ENCODE data around the gene JMJD8. TPM values are rescaled to one million over a fixed set of nuclear protein-coding genes. Genes with fewer than 3 reads are reported as not detected.

Gene JMJD8
- total RNA-seq, 1 experiment from 2014 or later: 33.4 TPM

- POLR2A ChIA-PET: interaction anchor here (0.9 to 3.2 kb wide), 15 partner anchors 8 to 244 kb away, joined by 3 to 17 read pairs (median 5); partner anchors contain the start of genes CAPN15, METTL26, STUB1 and WDR24
- Mint-ChIP-seq H3K36me3 (ENCODE audit: insufficient read depth, unreplicated experiment) (peaks cover 29% of the 10 kb centered on the region), H3K4me3 (ENCODE audit: unreplicated experiment) (peak overlapping the region; percentile 75), H3K4me1 (ENCODE audit: insufficient read depth, unreplicated experiment) (no peaks in the 10 kb centered on the region), H3K27me3 (ENCODE audit: insufficient read depth, unreplicated experiment) (no peaks in the 10 kb centered on the region), H3K9me3 (ENCODE audit: unreplicated experiment) (no peaks in the 10 kb centered on the region), H3K27ac (ENCODE audit: low read depth, unreplicated experiment) (peak overlapping the region; percentile 85)
- no peak for DNase-seq (ENCODE audit: unreplicated experiment)
- BruUV-seq (replicated peaks): no TSS peak
- TF ChIP-seq CTCF (IDR thresholded peaks at IDR 0.05; ENCODE audit: unreplicated experiment): no peak
- intact Hi-C loops (cut with micrococcal nuclease): no loop called here
- CTCF ChIA-PET: interaction anchor here (1.0 to 2.3 kb wide), 8 partner anchors 8 to 92 kb away, joined by 3 to 9 read pairs (median 6); partner anchors contain the start of gene WDR90
Measured at GRCh38 chr16:668519-669171, 15.5 kb downstream of the JMJD8 start.

- no peaks in the 10 kb centered on the region for H3K9me3 Mint-ChIP-seq (ENCODE audit: unreplicated experiment)
- intact Hi-C loops (cut with micrococcal nuclease): no loop called here
- peaks cover 23% of the 10 kb centered on the region for H3K36me3 Mint-ChIP-seq (ENCODE audit: insufficient read depth, unreplicated experiment)
- peak; percentile 67 for TF ChIP-seq CTCF (IDR thresholded peaks at IDR 0.05; ENCODE audit: unreplicated experiment)
- H3K4me3 Mint-ChIP-seq (ENCODE audit: unreplicated experiment): peak within 1 kb of the TSS; percentile 75
- no TSS peak for BruUV-seq (replicated peaks)
- ChIA-PET POLR2A (interaction anchor here (0.6 to 3.2 kb wide), 17 partner anchors 8 to 244 kb away, joined by 3 to 17 read pairs (median 4); partner anchors contain the start of genes CAPN15, METTL26, STUB1 and WDR24), CTCF (interaction anchor here (0.6 to 2.3 kb wide), 16 partner anchors 9 to 325 kb away, joined by 3 to 9 read pairs (median 3); partner anchors contain the start of genes CCDC78, MCRIP2, METTL26 and WDR24)
- no peaks in the 10 kb centered on the region for H3K4me1 Mint-ChIP-seq (ENCODE audit: insufficient read depth, unreplicated experiment)
- peak within 1 kb of the TSS; percentile 85 for H3K27ac Mint-ChIP-seq (ENCODE audit: low read depth, unreplicated experiment)
- H3K27me3 Mint-ChIP-seq (ENCODE audit: insufficient read depth, unreplicated experiment): no peaks in the 10 kb centered on the region
- peak; percentile 87 for DNase-seq (ENCODE audit: unreplicated experiment)
Measured at GRCh38 chr16:667780-668518, 16.2 kb downstream of the JMJD8 start, which contains the start of gene RHOT2. Gene RHOT2 (plus strand): TSS chr16:668132. CDS start chr16:668200, 68 bp downstream.

- Mint-ChIP-seq H3K27ac (ENCODE audit: low read depth, unreplicated experiment) (peak overlapping the region; percentile 85), H3K36me3 (ENCODE audit: insufficient read depth, unreplicated experiment) (peaks cover 19% of the 10 kb centered on the region), H3K4me3 (ENCODE audit: unreplicated experiment) (peak overlapping the region; percentile 75), H3K9me3 (ENCODE audit: unreplicated experiment) (no peaks in the 10 kb centered on the region), H3K27me3 (ENCODE audit: insufficient read depth, unreplicated experiment) (no peaks in the 10 kb centered on the region), H3K4me1 (ENCODE audit: insufficient read depth, unreplicated experiment) (no peaks in the 10 kb centered on the region)
- intact Hi-C loops (cut with micrococcal nuclease): no loop called here
- no TSS peak for BruUV-seq (replicated peaks)
- CTCF ChIA-PET: interaction anchor here (0.6 to 2.3 kb wide), 16 partner anchors 9 to 324 kb away, joined by 3 to 9 read pairs (median 3); partner anchors contain the start of genes CCDC78, MCRIP2, METTL26 and WDR24
- no peak for DNase-seq (ENCODE audit: unreplicated experiment)
- POLR2A ChIA-PET: interaction anchor here (0.6 to 3.2 kb wide), 15 partner anchors 9 to 243 kb away, joined by 3 to 17 read pairs (median 4); partner anchors contain the start of genes CAPN15, STUB1, WDR24 and WDR90
- TF ChIP-seq CTCF (IDR thresholded peaks at IDR 0.05; ENCODE audit: unreplicated experiment): no peak
Measured at GRCh38 chr16:667113-667779, 16.9 kb downstream of the JMJD8 start.

All from MCF 10A (cell line).